GM04503 (cell line): Measurements from ENCODE around the gene NTHL1.
"Not testable (repeated sequence)": the region's sequence is repeated elsewhere in the genome, so short reads cannot be mapped to it uniquely, and the experiment has no call there.

ENCODE experiments used
- DNase-seq: peaks from one replicate; pipeline ENCODE4 v3.0.0-alpha.2; 2012; ENCODE audit warnings: low read depth

NTHL1 gene

DNA sequence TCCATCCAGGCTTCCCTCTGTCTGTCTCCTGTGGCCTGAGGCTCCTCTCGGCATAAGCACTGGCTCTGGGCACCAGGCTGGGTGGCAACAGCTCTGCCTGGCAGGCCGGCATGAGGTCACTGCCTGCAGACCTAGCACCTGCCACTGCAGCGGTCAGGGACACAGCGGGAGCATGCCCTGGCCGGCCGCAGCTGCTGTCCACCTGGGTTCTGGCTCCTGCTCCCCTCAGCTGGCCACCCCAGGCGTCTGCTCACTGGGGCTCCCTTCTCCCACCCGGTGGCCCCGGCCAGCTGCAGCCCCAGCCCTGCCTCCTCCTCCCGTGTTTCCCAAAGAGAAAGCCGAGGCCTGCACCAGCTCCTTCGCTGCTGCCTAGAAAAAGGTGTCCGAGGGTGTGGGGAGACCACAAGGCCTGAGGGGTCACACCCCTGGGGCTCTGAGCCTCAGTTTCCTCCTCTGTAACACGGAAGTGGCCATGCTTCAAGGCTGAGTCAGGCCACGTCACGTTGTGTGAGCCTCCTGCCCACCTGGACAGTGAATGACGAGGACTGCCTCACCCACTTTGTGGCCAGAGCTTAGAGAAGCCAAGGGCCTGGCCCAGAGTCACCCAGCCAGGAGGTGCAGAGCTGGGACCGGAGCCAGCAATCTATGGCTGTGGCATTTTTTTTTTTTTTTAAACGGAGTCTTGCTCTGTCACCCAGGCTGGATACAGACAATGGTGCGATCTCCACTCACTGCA, 6.7 kb downstream of the NTHL1 start:
- no peak for DNase-seq

DNA sequence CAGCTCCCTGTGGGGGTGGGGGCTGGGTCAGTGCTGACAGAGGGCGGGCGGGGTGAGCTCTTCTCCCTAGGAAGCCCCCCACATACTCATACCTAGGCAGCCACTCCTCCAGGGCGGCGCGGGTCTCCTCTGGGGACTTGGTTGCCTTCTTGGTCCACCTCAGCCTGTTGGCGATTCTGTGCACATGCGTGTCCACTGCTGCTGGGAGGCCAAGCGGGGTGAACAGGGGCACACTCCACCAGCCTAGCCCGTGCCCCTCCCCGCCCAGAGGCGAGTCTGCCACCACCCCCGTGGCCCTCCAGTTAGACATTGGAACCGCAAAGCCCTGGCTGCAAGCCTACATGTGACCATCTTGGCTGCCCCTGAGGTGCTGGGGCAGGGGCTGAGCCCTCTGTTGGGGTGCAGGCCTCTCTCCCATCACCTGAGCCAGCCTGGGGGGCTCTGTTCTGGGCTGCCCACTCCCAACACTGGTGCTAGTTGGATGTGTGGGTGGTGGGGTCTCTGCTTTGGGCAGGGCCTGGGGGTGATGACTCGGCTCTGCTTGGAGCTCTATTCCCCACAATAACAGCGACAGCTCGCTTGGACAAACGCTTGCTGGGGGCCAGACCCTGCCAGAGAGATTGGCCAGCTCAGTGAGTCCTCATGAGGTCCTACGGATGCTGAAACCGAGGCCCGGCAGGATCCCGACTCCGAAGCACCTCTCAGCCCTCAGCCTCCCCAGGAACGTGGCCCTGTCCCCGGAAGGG, 7.4 kb downstream of the NTHL1 start:
- DNase-seq = no peak

DNA sequence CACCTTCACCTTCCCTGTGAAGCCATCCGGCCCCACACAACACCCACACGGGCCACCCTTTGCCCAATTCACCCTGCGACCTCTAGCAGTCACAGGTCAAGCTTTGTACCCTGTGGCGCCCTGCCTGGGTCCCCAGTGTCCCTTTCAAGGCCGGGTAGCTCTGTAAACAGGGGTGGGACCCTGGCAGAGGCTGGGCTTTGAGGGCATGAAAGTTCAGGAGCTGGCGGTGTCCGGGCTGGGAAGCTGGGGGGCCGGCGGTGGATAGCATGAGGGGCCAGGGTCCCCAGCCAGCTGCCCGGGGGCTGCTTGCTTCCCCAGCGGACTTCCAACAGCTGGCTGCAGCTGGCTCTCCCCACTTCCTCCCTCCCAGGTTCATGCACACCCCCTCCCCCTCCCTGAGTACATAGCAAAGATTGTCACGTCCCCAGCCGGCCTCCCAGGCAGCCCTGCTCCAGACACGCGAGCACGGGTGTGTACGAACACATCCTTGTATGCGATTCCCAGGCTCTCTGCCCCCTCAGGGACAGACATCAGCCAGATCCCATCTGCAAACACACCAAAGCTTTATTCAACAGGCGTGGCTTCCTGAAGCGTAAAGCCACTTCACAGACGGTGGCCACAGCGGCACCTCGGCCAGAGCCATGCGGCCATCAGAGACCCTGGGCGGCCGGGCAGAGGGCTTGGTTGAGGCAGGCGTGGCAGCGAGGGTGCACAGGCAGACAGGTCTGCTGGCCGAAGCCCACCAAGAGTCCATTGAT, 8.2 kb downstream of the NTHL1 start:
- peak; percentile 69 for DNase-seq

DNA sequence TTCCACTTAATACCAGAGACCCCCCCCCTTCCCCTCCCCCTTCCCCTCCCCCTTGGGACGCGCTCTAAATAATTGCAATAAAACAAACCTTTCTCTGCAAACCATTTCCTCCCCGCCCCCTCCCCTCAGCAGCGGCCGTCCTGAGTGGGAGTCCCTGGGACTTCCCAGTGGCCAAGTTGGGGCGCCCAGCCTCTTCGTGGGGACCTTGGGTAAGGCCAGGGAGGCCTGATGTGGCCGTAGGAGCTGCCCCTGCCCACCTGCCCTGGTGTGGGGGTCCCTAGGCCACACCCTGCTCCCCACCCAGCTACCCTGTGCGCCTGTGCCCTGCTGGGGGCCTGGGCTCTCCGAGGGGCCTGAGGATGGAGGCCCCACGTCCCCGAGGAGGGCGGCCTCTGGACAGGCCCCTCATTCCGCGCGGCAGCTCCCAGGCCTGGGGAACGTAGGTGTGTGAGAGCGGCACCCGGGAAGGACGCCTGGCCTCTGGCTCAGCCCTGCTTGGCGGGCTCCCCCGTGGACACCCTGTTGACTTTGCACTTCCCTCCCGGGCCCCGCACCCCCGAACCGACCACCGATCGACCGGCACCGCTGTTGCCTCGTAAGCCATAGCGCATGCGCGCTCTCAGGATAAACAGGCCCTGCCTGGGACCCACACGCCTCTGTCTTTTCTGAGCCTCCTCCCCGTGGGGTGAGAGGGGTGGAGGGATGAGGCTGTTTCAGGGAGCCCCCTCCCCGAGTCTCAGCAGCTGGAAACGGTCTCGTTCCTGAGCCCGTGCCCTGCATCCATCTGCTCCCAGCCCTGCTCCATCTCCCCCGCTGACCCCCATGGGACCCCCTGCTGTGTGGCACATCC, 9.0 kb downstream of the NTHL1 start:
- DNase-seq = no peak

DNA sequence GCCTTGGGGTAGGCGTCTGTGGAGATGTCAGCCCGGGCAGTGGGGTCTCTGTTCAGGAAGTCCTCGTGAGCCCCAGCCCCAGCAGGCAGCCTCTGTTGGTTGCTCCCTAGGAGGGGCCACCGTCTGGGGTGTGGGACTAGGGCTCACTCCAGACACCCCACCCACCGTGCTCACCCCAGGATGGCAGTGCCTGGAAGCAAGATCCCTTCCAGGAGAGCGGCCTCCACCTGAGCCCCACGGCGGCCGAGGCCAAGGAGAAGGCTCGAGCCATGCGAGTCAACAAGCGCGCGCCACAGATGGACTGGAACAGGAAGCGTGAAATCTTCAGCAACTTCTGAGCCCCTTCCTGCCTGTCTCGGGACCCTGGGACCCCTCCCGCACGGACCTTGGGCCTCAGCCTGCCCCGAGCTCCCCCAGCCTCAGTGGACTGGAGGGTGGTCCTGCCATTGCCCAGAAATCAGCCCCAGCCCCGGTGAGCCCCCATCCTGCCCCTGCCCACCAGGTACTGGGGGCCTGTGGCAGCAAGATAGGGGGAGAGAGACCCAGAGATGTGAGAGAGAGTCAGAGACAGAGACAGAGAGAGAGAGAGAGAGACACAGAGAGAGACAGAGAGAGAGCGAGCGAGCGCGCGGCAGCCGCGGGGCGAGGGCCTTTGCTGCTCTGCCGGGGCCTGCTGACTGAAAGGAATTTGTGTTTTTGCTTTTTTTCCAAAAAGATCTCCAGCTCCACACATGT, 9.8 kb downstream of the NTHL1 start:
- no peak for DNase-seq

DNA sequence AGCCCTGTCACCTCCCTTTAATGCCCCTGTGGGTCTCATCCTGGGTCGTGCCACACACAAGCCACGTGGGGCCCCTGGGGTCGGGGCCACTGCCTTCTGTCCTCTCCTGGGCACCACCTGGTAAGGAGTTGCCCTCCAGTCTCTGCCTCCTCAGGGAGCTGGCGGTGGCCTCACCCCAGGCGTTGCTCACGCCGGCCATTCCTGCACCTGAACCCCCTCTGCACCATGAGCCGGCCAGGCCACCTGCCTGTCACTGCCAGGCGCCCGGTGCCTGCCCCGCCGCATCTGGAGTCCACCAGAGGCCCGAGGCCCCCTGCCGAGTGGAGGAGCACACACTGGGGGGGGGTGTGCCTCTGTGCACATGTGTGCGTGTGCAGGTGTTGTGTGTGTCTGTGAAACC, 10.5 kb downstream of the NTHL1 start:
- DNase-seq = no peak

DNA sequence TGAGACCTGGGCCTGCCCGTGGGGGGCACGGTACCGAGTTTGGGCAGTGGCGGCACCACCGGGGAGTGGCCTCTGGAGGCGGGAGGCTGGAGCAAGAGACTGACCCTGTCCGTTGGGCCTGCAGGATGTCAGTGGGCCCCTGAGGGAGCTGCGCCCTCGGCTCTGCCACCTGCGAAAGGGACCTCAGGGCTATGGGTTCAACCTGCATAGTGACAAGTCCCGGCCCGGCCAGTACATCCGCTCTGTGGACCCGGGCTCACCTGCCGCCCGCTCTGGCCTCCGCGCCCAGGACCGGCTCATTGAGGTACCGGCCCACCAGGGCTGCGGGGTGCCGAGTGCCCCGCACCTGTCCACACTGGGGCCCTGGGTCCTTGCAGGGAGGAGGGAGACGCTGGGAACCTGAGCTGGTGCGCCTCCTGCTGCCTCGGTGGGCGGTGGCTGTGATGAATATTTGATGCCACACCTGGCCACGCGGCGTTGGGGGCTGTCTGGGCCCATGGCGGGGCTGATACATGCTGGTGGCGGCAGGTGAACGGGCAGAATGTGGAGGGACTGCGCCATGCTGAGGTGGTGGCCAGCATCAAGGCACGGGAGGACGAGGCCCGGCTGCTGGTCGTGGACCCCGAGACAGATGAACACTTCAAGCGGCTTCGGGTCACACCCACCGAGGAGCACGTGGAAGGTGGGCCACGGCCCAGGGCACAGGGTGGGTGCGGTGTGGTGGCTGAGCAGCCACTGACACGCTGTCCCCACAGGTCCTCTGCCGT, 11.3 kb downstream of the NTHL1 start:
- DNase-seq = no peak

DNA sequence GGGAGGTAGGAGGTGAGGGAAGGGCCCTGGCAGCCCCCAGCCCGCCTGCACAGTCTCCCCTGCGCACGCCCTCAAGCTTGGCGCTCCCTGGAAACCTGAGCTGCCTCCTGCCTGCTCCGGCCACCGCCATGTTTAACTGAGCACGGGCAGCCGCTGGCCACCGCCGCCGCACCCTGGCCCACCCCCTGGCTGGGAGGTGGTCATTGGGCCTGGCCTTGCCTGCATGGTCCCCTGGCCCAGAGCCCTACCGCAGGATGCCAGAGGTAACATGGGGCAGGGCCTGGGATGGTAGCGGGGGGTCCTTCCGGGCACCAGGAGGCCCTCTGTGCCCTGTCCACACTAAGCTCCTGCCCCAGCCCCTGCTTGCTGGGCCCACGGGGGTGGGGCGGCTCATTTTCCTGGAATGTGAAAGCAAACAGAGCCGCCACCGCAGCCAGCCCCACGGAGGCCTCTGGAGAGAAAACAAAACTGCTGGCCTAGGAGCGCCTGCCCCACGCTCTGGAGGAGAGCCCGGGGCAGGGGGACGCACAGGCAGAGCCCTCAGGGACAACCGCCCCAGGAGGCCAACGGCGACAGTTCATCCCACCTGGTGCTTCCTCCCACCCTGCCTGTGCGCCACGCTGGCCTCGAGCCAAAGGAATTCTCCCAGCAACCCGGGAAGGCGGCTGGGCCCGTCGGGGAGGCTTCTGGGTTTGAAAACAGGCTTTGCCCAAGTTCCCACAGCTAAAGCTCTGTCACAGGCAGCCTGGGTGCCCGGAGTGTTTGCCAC, 12.0 kb downstream of the NTHL1 start:
- DNase-seq = no peak

DNA sequence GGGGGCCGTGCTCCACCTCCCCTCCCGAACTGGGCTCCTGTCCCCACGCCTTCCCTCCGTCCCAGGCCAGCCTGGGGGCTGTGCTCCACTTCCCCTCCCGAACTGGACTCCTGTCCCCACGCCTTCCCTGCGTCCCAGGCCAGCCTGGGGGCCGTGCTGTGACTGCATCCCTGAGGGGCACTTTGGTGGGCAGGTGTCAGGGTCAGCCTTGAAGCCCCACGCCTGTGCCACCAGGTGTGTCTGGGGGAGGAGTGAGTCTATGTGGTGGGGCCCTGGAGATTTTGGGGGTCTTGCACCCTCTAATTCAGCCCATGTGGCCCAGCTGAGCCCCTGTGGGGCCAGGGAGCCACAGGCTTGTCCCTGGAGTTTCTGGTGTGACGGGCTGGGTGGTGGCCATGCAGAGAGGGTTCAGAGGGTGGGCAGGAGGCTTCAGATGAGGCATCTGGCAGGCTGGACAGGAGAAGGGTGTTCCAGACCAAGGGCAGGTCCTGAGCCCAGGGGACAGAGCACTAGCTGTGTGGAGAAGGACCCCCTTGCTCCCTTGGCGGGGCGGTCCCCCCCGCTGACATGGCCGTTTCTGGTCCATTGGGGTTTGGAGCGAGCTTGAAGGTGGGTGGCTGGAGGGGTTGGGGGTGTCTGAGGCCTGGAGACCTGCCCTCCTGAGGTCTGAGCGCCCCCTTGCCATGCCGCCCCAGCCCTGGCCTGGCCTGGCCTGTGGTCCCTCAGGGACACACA, 12.8 kb downstream of the NTHL1 start:
- DNase-seq = no peak

DNA sequence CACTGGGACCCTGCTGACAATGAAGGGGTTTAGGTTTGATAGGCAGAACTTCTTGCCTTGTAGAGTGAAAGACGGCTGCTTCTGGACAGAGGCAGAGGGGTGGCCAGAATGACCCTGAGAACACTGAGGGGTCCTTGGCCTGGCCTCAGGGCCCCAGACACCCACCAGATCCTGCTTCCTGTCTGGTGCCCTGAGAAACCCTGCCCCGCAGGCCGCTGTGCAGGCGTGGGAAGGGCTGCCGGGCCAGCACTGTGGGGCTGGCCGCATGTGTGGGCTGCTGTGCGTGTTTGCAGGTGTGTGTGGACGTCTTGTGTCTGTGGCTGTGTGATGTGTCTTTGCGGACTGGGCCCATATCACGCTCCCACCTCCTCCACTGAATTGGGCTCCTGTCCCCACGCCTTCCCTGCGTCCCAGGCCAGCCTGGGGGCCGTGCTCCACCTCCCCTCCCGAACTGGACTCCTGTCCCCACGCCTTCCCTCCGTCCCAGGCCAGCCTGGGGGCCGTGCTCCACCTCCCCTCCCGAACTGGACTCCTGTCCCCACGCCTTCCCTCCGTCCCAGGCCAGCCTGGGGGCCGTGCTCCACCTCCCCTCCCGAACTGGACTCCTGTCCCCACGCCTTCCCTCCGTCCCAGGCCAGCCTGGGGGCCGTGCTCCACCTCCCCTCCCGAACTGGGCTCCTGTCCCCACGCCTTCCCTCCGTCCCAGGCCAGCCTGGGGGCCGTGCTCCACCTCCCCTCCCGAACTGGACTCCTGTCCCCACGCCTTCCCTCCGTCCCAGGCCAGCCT, 13.5 kb downstream of the NTHL1 start:
- not testable (repeated sequence) for DNase-seq

DNA sequence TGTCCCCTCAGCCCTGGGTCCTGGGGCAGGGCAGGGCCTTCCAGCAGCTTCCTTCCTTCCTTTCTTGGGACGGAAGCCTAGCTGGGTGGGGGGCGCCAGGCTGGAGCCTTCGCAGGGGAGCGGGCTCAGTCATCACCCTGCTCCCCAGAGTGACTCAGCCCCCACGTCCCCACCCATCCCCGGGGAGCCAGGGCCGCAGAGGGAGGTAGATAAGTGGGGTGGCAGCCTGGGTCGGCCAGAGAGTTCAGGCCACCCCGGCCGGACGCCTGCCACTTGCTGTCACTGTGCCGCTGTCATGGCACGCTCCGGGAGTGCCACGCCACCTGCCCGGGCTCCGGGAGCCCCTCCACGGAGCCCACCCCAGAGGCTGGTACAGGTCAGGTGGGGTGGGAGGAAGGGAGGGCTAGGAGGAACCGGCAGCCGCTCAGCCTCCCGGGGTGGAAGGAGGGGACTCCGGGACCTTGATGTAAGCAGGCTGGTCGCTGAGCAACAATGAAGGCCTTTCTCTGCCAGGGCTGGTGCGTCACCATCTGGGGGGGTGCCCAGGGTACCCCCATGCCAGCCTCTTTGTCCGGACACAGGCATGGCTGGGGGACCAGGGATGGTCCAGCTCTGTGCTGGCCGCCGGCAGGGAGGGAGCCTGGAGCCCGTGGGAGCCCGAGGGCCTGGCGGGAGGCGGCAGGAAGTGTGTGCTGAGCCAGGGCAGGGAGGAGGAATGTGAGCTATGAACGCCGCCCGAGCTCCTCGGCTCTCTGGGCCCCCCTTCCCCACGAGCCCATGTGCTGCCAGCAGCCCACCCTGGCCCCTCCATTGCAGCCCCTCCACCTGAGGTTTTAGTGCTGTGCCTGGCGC, 14.4 kb downstream of the NTHL1 start:
- no peak for DNase-seq

DNA sequence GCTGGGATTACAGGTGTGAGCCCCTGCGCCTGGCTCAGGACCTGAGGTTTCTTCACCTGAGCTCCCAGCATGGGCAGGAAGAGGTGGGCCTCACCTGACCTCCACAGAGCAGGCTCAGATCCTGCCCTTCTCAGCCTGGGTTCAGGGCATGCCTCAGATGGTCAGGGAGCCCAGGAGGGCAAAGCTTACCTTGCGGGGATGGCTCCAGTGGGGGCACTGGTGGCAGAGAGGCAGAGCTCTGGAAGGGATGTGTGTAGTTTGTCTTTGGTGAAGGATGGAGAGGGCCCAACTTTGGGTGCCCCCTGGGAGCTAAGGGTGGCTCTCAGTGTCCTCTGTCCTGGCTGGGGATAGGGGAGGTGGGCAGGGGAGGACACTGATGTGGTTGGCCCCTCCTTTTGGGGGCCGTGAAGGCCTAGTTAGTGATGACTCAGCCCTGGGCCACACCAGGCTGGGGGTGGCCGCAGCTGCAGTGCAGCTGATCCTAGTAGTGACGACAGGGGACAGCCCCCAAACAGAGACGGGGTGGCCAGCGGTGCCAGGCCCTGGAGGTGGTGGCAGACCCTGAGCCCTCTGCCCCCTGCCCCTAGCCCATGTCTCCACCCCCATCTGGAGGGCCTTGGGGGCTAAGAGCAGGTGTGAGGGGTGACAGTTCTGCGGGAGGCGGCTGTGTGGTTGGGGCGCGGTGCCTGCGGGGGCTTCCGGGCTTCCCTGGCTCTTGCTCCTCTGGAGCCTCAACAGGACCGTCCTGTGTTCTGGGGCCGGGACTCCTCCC, 15.2 kb downstream of the NTHL1 start:
- DNase-seq = no peak

DNA sequence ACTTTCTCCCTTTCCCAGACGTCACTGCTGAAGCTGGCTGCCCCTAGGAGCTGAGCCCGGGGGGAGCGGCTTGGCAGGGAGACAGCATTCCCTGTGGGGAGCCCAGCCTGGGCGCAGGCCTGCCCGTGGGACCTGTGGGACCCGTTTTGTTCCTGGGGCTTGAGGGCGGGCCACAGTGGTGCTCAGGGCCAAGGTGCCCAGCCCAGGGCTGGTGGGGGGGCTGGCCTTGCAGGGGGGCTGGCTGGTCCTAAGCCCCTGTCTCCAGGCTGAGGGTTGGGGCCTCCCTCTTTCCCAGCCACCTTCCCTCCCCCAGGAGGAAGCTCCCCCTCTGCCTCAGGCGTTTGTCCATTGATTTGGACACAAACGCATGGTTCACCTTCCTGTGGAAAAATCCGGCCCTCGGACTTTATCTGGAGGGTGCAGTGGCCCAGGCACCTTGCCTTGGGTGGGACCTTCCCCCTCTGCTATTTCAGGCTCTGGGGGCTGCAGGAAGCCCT, 16.5 kb downstream of the NTHL1 start:
- DNase-seq = no peak

DNA sequence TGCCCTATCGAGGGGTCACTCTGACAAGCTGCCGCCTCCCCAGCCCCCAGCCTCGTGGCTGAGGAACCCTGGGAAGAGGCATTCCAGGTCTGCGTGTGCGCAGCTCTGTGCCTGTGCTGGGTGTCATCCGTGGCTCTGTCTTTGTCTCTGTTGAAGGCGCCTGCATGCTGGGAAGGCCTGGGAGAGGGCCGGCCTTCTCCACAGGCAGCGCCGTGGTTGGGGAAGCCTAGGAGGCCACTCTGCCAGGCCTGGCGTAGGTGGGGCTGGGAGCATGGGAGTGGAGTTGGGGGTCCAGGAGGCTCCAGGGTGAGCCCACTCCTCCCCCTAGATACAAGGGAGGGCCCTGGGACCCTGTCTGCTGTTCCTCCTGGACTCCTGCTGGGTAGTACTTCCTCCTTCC, 17.6 kb downstream of the NTHL1 start:
- DNase-seq = no peak

DNA sequence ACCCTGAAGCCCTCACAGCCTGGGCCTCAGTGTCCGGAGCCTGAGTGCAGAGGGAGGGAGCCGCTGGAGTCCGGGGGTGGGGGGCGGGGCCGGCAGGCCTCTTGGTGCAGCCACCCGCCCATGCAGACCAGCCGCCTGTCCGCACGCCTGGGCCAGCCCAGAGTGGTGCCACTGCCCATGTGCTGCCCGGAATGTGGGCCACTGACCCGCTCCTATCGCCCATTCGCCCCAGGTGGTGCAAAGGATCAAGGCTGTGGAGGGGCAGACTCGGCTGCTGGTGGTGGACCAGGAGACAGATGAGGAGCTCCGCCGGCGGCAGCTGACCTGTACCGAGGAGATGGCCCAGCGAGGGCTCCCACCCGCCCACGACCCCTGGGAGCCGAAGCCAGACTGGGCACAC, 18.3 kb downstream of the NTHL1 start:
- DNase-seq = no peak

DNA sequence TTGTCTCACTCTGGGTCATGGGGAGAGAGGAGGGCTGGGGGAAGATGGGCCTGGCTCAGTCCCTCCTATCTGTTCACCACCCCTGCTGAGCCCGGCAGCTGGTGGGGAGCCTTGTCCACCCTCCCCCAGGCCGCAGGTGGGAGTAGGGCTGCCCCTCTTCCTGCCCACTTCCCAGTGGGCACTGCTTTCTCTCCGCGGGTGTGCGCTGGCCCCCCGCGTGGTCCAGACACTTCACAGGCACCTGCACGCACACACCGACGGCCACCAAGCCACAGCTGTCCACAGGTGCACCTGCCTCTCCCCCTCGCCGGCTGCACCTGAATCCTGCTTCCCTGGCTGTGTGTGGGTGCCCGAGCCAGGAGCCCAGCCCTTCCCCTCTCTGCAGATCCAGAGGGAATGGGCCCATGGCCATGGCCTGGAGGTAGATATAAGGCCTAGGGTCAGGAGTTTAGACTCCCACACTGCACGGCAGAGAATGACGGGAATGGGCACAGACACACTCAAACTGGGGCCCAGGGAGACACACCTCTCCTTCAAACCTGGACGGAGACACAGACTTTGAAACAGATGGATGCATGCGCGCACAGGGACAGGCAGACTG, 18.9 kb downstream of the NTHL1 start:
- DNase-seq = no peak
